ENCODE measurements around the gene WDR91.

DNA sequence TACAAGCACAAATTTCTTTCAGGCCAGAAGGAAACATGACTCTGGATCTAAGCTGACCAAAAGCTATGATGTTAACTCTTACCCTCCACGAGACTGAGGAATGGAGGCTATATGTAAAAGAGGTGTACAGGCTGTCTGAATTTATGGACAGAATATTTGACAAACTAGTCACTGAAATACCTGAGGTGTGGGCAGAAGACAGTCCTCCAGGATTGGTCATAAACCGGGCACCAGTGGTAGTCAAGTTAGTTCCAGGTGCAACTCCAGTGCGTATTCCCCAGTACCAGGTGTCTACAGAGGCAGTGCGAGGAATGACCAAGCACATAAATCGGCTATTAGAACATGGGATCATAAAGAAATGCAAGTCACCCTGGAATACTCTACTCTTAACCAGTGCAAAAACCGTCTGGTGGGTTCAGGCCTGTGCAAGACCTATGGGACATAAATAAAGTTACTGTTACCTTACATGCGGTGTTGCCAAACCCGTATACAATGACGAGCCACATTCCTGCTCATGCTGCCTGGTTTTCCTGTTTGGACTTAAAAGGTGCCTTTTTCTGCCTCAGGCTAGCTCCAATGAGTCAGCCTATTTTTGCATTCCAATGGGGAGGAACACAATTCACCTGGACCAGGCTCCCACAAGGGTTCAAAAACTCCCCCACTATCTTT lies 34.2 kb downstream of the WDR91 start:
- TF ChIP-seq CTCF (IDR thresholded peaks at IDR 0.05) = no peak
- no peak for TF ChIP-seq POLR2A (IDR thresholded peaks at IDR 0.05)
